Lung (tissue), 12 donors: Measurements from ENCODE around the gene CAPN13. TPM values are rescaled to one million over a fixed set of nuclear protein-coding genes. Genes with fewer than 3 reads are reported as not detected.

Experiments
- ATAC-seq: fragments of 200-7000 bp; cut with Tn5 transposase; one replicate; pipeline ENCODE4 v1.9.1; 2020; ENCODE audit warnings: moderate number of reproducible peaks; ENCODE audit not compliant: insufficient read depth, low FRiP score
- DNase-seq, 3 donors: peaks; one replicate each; pipeline ENCODE4 v3.0.0-alpha.2; 2013 to 2017
- H3K27ac ChIP-seq, 2 donors: one replicate each; pipeline ENCODE4 v1.5.1; 2013; ENCODE audit warnings: mild to moderate bottlenecking in 2 of 2, moderate library complexity in 2 of 2, control low read depth in 1 of 2, inconsistent platforms in 1 of 2, low read depth in 1 of 2, low read length in 1 of 2
- H3K27me3 ChIP-seq, 3 donors: one replicate each; pipeline ENCODE4 v1.5.1; 2013; ENCODE audit warnings: low read length in 2 of 3; ENCODE audit not compliant: control insufficient read depth in 3 of 3, insufficient read depth in 3 of 3
- H3K36me3 ChIP-seq, 4 donors: one replicate each; pipeline ENCODE4 v1.5.1; 2013; ENCODE audit warnings: low read length in 4 of 4, mild to moderate bottlenecking in 1 of 4, moderate library complexity in 1 of 4; ENCODE audit not compliant: control insufficient read depth in 4 of 4, insufficient read depth in 4 of 4
- H3K4me1 ChIP-seq, 5 donors: one replicate each; pipeline ENCODE4 v1.5.1; 2013; ENCODE audit warnings: low read length in 5 of 5, mild to moderate bottlenecking in 2 of 5, moderate library complexity in 1 of 5; ENCODE audit not compliant: control insufficient read depth in 5 of 5, insufficient read depth in 5 of 5
- H3K4me3 ChIP-seq: one replicate; pipeline ENCODE4 v1.5.1; 2013; ENCODE audit warnings: mild to moderate bottlenecking, control low read depth, moderate library complexity
- H3K9ac ChIP-seq, 2 donors: one replicate each; pipeline ENCODE4 v1.5.1; 2013; ENCODE audit warnings: low read length in 2 of 2, control low read depth in 1 of 2; ENCODE audit not compliant: insufficient read depth in 1 of 2
- H3K9me3 ChIP-seq, 4 donors: one replicate each; pipeline ENCODE4 v1.5.1; 2013; ENCODE audit warnings: low read length in 3 of 4, mild to moderate bottlenecking in 1 of 4, moderate library complexity in 1 of 4; ENCODE audit not compliant: control insufficient read depth in 4 of 4, insufficient read depth in 3 of 4
- WGBS, 2 donors: extraction: QIAGEN DNeasy Blood & Tissue Kit; methylation state at CpG; one replicate each; pipeline ENCODE4 v1.1.7; 2013; 5-methylcytosine and 5-hydroxymethylcytosine counted together
- polyA plus RNA-seq, 2 donors: library from polyadenylated mRNA; stranded (reverse); fragments of 200-250 nt; gene quantifications; one replicate each; pipeline ENCODE4 v1.2.1, GENCODE V29; 2013
- total RNA-seq, 2 donors: library from RNA; depleted of rRNA in 1 of 2; stranded (reverse); fragments of >200 nt in 1 of 2; gene quantifications; one replicate each; pipeline ENCODE4 v1.2.1, GENCODE V29; 2014 to 2021
- TF ChIP-seq, protein P1 (sequence below): IDR thresholded peaks from 2 replicates; pipeline ENCODE4 v1.5.1; 2012; ENCODE audit warnings: mild to moderate bottlenecking; ENCODE audit errors: control extremely low read depth, extremely low read depth
- donor health status: control.
- donor health status: control.
- donor health status: Bipolar disorder and iron deficiency.
- donor health status: healthy.
- donor health status: DM: yes; HTN: yes; CAD: no.

CAPN13 gene
- total and polyA plus RNA-seq, 4 donors: 6.6 to 31.6 (median 8.2) TPM

DNA sequence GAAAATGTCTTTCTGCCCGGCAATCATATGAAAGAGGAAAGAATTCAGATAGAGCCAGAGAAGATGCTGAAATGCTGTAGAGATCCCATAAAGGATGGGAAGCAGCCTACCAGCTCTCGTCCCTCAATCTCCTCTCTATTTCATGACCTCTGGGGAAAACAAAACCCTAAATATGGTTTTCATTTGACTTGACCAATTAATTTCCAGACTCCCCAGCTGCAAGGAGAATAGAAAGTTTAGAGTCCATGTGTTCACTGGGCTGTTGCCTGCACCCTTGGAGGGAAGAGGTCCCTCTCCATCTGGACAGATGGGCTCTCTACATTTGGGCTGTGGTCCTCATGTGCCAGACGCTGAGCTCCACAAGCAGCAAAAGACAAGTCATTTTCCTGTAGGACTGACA is 40.6 kb downstream of the CAPN13 start:
- ATAC-seq (no peak), DNase-seq (no peak)
- WGBS, 2 donors: 87 to 89% methylated on average over 3 of the region's 3 CpGs
- H3K9me3 ChIP-seq: no peaks in the 10 kb centered on the region
- H3K27me3 ChIP-seq: peaks cover 0 to 6% (median 0%) of the 10 kb centered on the region in 3 donors
- no peak overlapping the region for H3K9ac ChIP-seq
- H3K36me3 ChIP-seq: no peaks in the 10 kb centered on the region
- no peak overlapping the region for H3K4me3 ChIP-seq
- TF ChIP-seq, protein P1, sequence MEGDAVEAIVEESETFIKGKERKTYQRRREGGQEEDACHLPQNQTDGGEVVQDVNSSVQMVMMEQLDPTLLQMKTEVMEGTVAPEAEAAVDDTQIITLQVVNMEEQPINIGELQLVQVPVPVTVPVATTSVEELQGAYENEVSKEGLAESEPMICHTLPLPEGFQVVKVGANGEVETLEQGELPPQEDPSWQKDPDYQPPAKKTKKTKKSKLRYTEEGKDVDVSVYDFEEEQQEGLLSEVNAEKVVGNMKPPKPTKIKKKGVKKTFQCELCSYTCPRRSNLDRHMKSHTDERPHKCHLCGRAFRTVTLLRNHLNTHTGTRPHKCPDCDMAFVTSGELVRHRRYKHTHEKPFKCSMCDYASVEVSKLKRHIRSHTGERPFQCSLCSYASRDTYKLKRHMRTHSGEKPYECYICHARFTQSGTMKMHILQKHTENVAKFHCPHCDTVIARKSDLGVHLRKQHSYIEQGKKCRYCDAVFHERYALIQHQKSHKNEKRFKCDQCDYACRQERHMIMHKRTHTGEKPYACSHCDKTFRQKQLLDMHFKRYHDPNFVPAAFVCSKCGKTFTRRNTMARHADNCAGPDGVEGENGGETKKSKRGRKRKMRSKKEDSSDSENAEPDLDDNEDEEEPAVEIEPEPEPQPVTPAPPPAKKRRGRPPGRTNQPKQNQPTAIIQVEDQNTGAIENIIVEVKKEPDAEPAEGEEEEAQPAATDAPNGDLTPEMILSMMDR: no peak
- H3K27ac ChIP-seq: no peak overlapping the region
- H3K4me1 ChIP-seq: no peaks in the 10 kb centered on the region

DNA sequence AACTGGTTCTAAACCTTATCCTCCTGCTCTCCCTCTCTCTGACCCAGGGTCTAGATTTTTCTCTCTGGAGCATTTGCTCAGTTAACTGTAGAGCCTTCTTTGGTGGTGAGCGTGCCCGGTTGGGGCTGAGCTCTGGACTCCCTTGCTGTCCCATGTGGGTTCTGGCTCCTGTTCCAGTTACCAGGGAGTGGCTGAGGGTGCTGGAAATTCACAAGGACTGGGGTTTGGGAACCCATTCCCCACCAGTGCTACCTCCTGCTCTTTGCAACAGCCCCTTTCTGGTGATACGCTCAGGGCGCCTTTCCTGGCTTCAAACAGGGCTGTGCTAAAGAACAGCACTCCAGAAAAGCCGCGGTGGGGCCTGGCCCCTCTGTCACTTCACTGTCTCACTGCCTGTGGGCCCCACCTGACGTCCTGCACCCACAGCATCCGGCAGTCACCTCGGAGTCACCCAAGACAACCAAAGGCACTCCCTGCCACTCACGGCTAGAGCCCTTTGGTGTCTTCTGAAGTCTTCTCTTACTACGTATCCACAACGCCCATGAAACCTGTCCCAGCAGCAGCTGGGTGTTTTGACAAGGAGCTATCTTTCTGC is 41.3 kb downstream of the CAPN13 start:
- TF ChIP-seq, protein P1: no peak
- ATAC-seq (no peak), DNase-seq (no peak)
- 81 to 83% methylated on average over 12 of the region's 12 CpGs for WGBS, 2 donors
- no peaks in the 10 kb centered on the region for H3K9me3 ChIP-seq
- no peaks in the 10 kb centered on the region for H3K4me1 ChIP-seq
- H3K27ac ChIP-seq: no peak overlapping the region
- H3K4me3 ChIP-seq: no peak overlapping the region
- no peaks in the 10 kb centered on the region for H3K36me3 ChIP-seq
- no peak overlapping the region for H3K9ac ChIP-seq
- peaks cover 0 to 4% (median 0%) of the 10 kb centered on the region in 3 donors for H3K27me3 ChIP-seq

GRCh38 chr2:30765191-30765590 is 42.1 kb downstream of the CAPN13 start:
- Histone ChIP-seq H3K9ac (no peak overlapping the region), H3K27ac (no peak overlapping the region), H3K4me3 (no peak overlapping the region), H3K9me3 (no peaks in the 10 kb centered on the region), H3K36me3 (no peaks in the 10 kb centered on the region), H3K27me3 (peaks cover 0 to 3% (median 0%) of the 10 kb centered on the region in 3 donors), H3K4me1 (no peaks in the 10 kb centered on the region)
- DNase-seq (no peak), ATAC-seq (no peak)
- TF ChIP-seq, protein P1: no peak
- 68 to 81% methylated on average over 4 of the region's 4 CpGs for WGBS, 2 donors
